A549 (cell line): ENCODE results near the gene GSK3B.

ENCODE experiments used
- CEBPB ChIP-seq, 2 experiments: fragments of >200 bp in 1 of 2; sonication (Bioruptor Twin) in 1 of 2; formaldehyde crosslinking in 1 of 2; IDR thresholded peaks; 2 replicates each; pipeline ENCODE4 v1.6.1; 2012 to 2016
- EP300 ChIP-seq, 2 experiments: fragments of >200 bp; sonication (Bioruptor Twin); formaldehyde crosslinking; IDR thresholded peaks; 2 replicates in 1 of 2; 3 replicates in 1 of 2; pipeline ENCODE4 v1.6.1; 2016 to 2017
- HDAC2 ChIP-seq: fragments of 200-600 bp; sonication (generic); IDR thresholded peaks from 2 replicates; pipeline ENCODE4 v1.6.1; 2016
- POLR2A ChIP-seq: IDR thresholded peaks from 2 replicates; pipeline ENCODE4 v1.6.1; 2012; ENCODE audit warnings: mild to moderate bottlenecking, low read length
- REST ChIP-seq: fragments of 200-600 bp; sonication (generic); IDR thresholded peaks from 2 replicates; pipeline ENCODE4 v1.6.1; 2016; ENCODE audit warnings: antibody characterized with exemption, mild to moderate bottlenecking, moderate library complexity
- SREBF2 ChIP-seq: fragments of 450-650 bp; IDR thresholded peaks from 2 replicates; pipeline ENCODE4 v1.6.1; 2014; ENCODE audit warnings: mild to moderate bottlenecking, moderate library complexity
- TF ChIP-seq, protein P1 (sequence below): fragments of >200 bp; sonication (Bioruptor Twin); formaldehyde crosslinking; IDR thresholded peaks from 3 replicates; pipeline ENCODE4 v1.5.1; 2016
- TF ChIP-seq, protein P2 (sequence below): IDR thresholded peaks from 2 replicates; pipeline ENCODE4 v1.6.1; 2012

GRCh38 chr3:120092474-120092873 is 1.8 kb downstream of the GSK3B start:
- TF ChIP-seq, protein P1, sequence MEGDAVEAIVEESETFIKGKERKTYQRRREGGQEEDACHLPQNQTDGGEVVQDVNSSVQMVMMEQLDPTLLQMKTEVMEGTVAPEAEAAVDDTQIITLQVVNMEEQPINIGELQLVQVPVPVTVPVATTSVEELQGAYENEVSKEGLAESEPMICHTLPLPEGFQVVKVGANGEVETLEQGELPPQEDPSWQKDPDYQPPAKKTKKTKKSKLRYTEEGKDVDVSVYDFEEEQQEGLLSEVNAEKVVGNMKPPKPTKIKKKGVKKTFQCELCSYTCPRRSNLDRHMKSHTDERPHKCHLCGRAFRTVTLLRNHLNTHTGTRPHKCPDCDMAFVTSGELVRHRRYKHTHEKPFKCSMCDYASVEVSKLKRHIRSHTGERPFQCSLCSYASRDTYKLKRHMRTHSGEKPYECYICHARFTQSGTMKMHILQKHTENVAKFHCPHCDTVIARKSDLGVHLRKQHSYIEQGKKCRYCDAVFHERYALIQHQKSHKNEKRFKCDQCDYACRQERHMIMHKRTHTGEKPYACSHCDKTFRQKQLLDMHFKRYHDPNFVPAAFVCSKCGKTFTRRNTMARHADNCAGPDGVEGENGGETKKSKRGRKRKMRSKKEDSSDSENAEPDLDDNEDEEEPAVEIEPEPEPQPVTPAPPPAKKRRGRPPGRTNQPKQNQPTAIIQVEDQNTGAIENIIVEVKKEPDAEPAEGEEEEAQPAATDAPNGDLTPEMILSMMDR: no peak
- TF ChIP-seq CEBPB (IDR thresholded peaks at IDR 0.05) (no peak), POLR2A (no peak), EP300 (IDR thresholded peaks at IDR 0.05) (no peak), HDAC2 (no peak), SREBF2 (no peak), REST (no peak)
- TF ChIP-seq, protein P2, sequence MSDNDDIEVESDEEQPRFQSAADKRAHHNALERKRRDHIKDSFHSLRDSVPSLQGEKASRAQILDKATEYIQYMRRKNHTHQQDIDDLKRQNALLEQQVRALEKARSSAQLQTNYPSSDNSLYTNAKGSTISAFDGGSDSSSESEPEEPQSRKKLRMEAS: no peak
